Mesenchymal stem cell (in vitro differentiated cells and primary cell): ENCODE data around the gene NDUFB3.

Source experiments
- DNase-seq: peaks from one replicate; pipeline ENCODE4 v3.0.0-alpha.2; 2013
- H2AFZ ChIP-seq: one replicate; pipeline ENCODE4 v1.6.1; 2013; ENCODE audit warnings: low read depth, mild to moderate bottlenecking, control low read depth, inconsistent platforms, low read length, moderate library complexity
- H2AK5ac ChIP-seq: 2 replicates; pipeline ENCODE4 v1.6.1; 2013; ENCODE audit warnings: low read length, moderate library complexity, mild to moderate bottlenecking, inconsistent platforms; ENCODE audit not compliant: severe bottlenecking
- H2BK120ac ChIP-seq: one replicate; pipeline ENCODE4 v1.6.1; 2013; ENCODE audit warnings: low read depth, mild to moderate bottlenecking, inconsistent platforms, low read length, moderate library complexity
- H2BK12ac ChIP-seq, 2 experiments: one replicate each; pipeline ENCODE4 v1.6.1; 2013; ENCODE audit warnings: inconsistent platforms in 2 of 2, low read length in 2 of 2, mild to moderate bottlenecking in 2 of 2, moderate library complexity in 2 of 2, control low read depth in 1 of 2
- H2BK15ac ChIP-seq: one replicate; pipeline ENCODE4 v1.6.1; 2013; ENCODE audit warnings: mild to moderate bottlenecking, low read depth, inconsistent platforms; ENCODE audit not compliant: poor library complexity, severe bottlenecking
- H2BK5ac ChIP-seq: 2 replicates; pipeline ENCODE4 v1.6.1; 2013; ENCODE audit warnings: low read depth, mild to moderate bottlenecking, low read length, control low read depth, inconsistent platforms; ENCODE audit not compliant: poor library complexity, severe bottlenecking
- H3K14ac ChIP-seq, 2 experiments: one replicate each; pipeline ENCODE4 v1.6.1; 2013; ENCODE audit warnings: inconsistent platforms in 2 of 2, low read length in 2 of 2, control low read depth in 1 of 2, mild to moderate bottlenecking in 1 of 2, moderate library complexity in 1 of 2
- H3K18ac ChIP-seq, 2 experiments: one replicate each; pipeline ENCODE4 v1.6.1; 2013; ENCODE audit warnings: inconsistent platforms in 2 of 2, low read length in 2 of 2, control low read depth in 1 of 2, low read depth in 1 of 2, mild to moderate bottlenecking in 1 of 2
- H3K23ac ChIP-seq, 2 experiments: one replicate each; pipeline ENCODE4 v1.6.1; 2013; ENCODE audit warnings: inconsistent platforms in 2 of 2, low read length in 2 of 2, mild to moderate bottlenecking in 2 of 2, moderate library complexity in 2 of 2, control low read depth in 1 of 2
- H3K27ac ChIP-seq: 2 replicates; pipeline ENCODE4 v1.5.1; 2013; ENCODE audit warnings: mild to moderate bottlenecking, moderate library complexity, low read length, control low read depth, inconsistent platforms; ENCODE audit not compliant: poor library complexity, severe bottlenecking
- H3K27me3 ChIP-seq, 2 experiments: 2 replicates each; pipeline versions ENCODE4 v1.6.1 to v1.7.0; 2013; ENCODE audit warnings: low read length in 2 of 2, mild to moderate bottlenecking in 2 of 2, moderate library complexity in 2 of 2, control low read depth in 1 of 2, inconsistent platforms in 1 of 2; ENCODE audit not compliant: control insufficient read depth in 1 of 2, insufficient read depth in 1 of 2
- H3K36me3 ChIP-seq, 2 experiments: 2 replicates each; pipeline versions ENCODE4 v1.6.1 to v1.7.0; 2013; ENCODE audit warnings: low read length in 2 of 2, control low read depth in 1 of 2, inconsistent platforms in 1 of 2, low read depth in 1 of 2, mild to moderate bottlenecking in 1 of 2; ENCODE audit not compliant: insufficient read depth in 2 of 2, control insufficient read depth in 1 of 2
- H3K4ac ChIP-seq, 2 experiments: one replicate each; pipeline ENCODE4 v1.6.1; 2013; ENCODE audit warnings: inconsistent platforms in 2 of 2, low read length in 2 of 2, mild to moderate bottlenecking in 2 of 2, moderate library complexity in 2 of 2, control low read depth in 1 of 2, low read depth in 1 of 2
- H3K4me1 ChIP-seq: 2 replicates; pipeline ENCODE4 v1.6.1; 2013; ENCODE audit warnings: low read depth, low read length, control low read depth; ENCODE audit not compliant: control insufficient read depth, insufficient read depth
- H3K4me2 ChIP-seq: 2 replicates; pipeline ENCODE4 v1.6.1; 2013; ENCODE audit warnings: low read length, mild to moderate bottlenecking, inconsistent platforms; ENCODE audit not compliant: poor library complexity, severe bottlenecking
- H3K4me3 ChIP-seq, 2 experiments: 2 replicates each; pipeline versions ENCODE4 v1.5.1 to v1.7.0; 2013; ENCODE audit warnings: low read length in 2 of 2, mild to moderate bottlenecking in 2 of 2, control low read depth in 1 of 2, low read depth in 1 of 2; ENCODE audit not compliant: insufficient read depth in 1 of 2
- H3K79me1 ChIP-seq: replicated peaks from 2 replicates; pipeline ENCODE4 v1.6.1; 2013; ENCODE audit warnings: mild to moderate bottlenecking, control low read depth, low read length, inconsistent platforms; ENCODE audit not compliant: poor library complexity, severe bottlenecking
- H3K9ac ChIP-seq: 2 replicates; pipeline ENCODE4 v1.7.0; 2013; ENCODE audit warnings: mild to moderate bottlenecking, low read length, moderate library complexity
- H3K9me3 ChIP-seq: 2 replicates; pipeline ENCODE4 v1.7.0; 2013; ENCODE audit warnings: mild to moderate bottlenecking, low read length; ENCODE audit not compliant: control insufficient read depth
- H4K8ac ChIP-seq: one replicate; pipeline ENCODE4 v1.6.1; 2013; ENCODE audit warnings: inconsistent platforms, mild to moderate bottlenecking, low read length, moderate library complexity
- H4K91ac ChIP-seq: one replicate; pipeline ENCODE4 v1.6.1; 2013; ENCODE audit warnings: mild to moderate bottlenecking, low read length, inconsistent platforms
- whole genome bisulfite sequencing: methylation state at CpG from one replicate; pipeline ENCODE4 v1.1.7; 2013; ENCODE audit warnings: mixed read lengths; 5-methylcytosine and 5-hydroxymethylcytosine counted together

NDUFB3 gene

GRCh38 chr2:201110615-201111014 lies 38.8 kb downstream of the NDUFB3 start:
- no peak overlapping the region for H3K27ac ChIP-seq
- no peak overlapping the region for H2BK5ac ChIP-seq
- peaks cover 0 to 3% of the 10 kb centered on the region in 2 experiments for H3K36me3 ChIP-seq
- DNase-seq: no peak
- H3K4ac ChIP-seq: no peak overlapping the region
- no peak overlapping the region for H4K8ac ChIP-seq
- H3K23ac ChIP-seq: no peak overlapping the region
- no peak overlapping the region for H3K4me3 ChIP-seq
- no peak overlapping the region for H2BK120ac ChIP-seq
- no peak overlapping the region for H2AFZ ChIP-seq
- peaks cover 5% of the 10 kb centered on the region for H3K79me1 ChIP-seq
- H3K4me1 ChIP-seq: peaks cover 7% of the 10 kb centered on the region
- no peaks in the 10 kb centered on the region for H3K9me3 ChIP-seq
- no peak overlapping the region for H3K18ac ChIP-seq
- no peak overlapping the region for H4K91ac ChIP-seq
- no peak overlapping the region for H3K9ac ChIP-seq
- no peak overlapping the region for H2BK12ac ChIP-seq
- H3K4me2 ChIP-seq: no peak overlapping the region
- no peak overlapping the region for H3K14ac ChIP-seq
- no peak overlapping the region for H2BK15ac ChIP-seq
- H3K27me3 ChIP-seq: no peaks in the 10 kb centered on the region
- H2AK5ac ChIP-seq: no peak overlapping the region

GRCh38 chr2:201111096-201111495 lies 39.3 kb downstream of the NDUFB3 start:
- H3K9ac ChIP-seq: no peak overlapping the region
- H3K4me2 ChIP-seq: no peak overlapping the region
- H3K79me1 ChIP-seq: peaks cover 5% of the 10 kb centered on the region
- H2AFZ ChIP-seq: no peak overlapping the region
- H2AK5ac ChIP-seq: no peak overlapping the region
- H2BK15ac ChIP-seq: no peak overlapping the region
- H2BK5ac ChIP-seq: no peak overlapping the region
- no peak for DNase-seq
- no peaks in the 10 kb centered on the region for H3K9me3 ChIP-seq
- no peak overlapping the region for H2BK12ac ChIP-seq
- 96% methylated on average over 3 of the region's 3 CpGs for WGBS
- H2BK120ac ChIP-seq: no peak overlapping the region
- peaks cover 9% of the 10 kb centered on the region for H3K4me1 ChIP-seq
- H3K14ac ChIP-seq: no peak overlapping the region
- no peak overlapping the region for H3K18ac ChIP-seq
- no peak overlapping the region for H3K27ac ChIP-seq
- no peak overlapping the region for H3K23ac ChIP-seq
- H4K91ac ChIP-seq: no peak overlapping the region
- H3K4ac ChIP-seq: no peak overlapping the region
- no peak overlapping the region for H4K8ac ChIP-seq
- no peaks in the 10 kb centered on the region for H3K36me3 ChIP-seq
- no peaks in the 10 kb centered on the region for H3K27me3 ChIP-seq
- no peak overlapping the region for H3K4me3 ChIP-seq

DNA sequence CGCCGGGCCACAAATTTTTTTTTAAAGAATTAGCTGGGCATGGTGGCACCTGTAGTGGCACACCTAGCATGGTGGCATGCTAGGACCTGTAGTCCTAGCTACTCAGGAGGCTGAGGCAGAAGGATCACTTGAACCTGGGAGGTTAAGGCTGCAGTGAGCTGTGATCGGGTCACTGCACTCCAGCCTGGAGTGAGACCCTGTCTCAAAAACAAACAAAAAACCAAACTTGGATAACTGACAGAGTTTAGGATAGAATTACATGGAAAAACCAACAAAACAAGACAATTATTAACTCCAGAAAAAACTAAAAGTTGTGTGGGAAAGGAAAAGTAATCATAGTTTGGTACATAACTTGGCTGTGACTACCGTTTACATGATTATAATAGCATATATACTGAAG lies 42.5 kb downstream of the NDUFB3 start:
- no peak overlapping the region for H2BK12ac ChIP-seq
- H3K9me3 ChIP-seq: no peaks in the 10 kb centered on the region
- peak overlapping the region in 1 of 2 experiments; percentile 97 for H3K4me3 ChIP-seq
- no peak overlapping the region for H4K91ac ChIP-seq
- no peak overlapping the region for H2BK15ac ChIP-seq
- no peak overlapping the region for H3K4me2 ChIP-seq
- DNase-seq: no peak
- no peaks in the 10 kb centered on the region for H3K27me3 ChIP-seq
- H3K9ac ChIP-seq: peak overlapping the region; percentile 100
- no peak overlapping the region for H2BK120ac ChIP-seq
- no peak overlapping the region for H2BK5ac ChIP-seq
- H3K23ac ChIP-seq: no peak overlapping the region
- no peaks in the 10 kb centered on the region for H3K36me3 ChIP-seq
- H3K4me1 ChIP-seq: peaks cover 12% of the 10 kb centered on the region
- H2AFZ ChIP-seq: no peak overlapping the region
- H3K79me1 ChIP-seq: peaks cover 5% of the 10 kb centered on the region
- H3K27ac ChIP-seq: no peak overlapping the region
- 97% methylated on average over 3 of the region's 4 CpGs for WGBS
- H3K18ac ChIP-seq: no peak overlapping the region
- H4K8ac ChIP-seq: no peak overlapping the region
- no peak overlapping the region for H3K14ac ChIP-seq
- H3K4ac ChIP-seq: no peak overlapping the region
- no peak overlapping the region for H2AK5ac ChIP-seq

- H3K9me3 ChIP-seq: no peaks in the 10 kb centered on the region
- no peak overlapping the region for H2BK15ac ChIP-seq
- H3K4me1 ChIP-seq: peaks cover 12% of the 10 kb centered on the region
- no peak overlapping the region for H3K4ac ChIP-seq
- no peaks in the 10 kb centered on the region for H3K36me3 ChIP-seq
- no peak overlapping the region for H4K8ac ChIP-seq
- peak overlapping the region in 1 of 2 experiments; percentile 97 for H3K4me3 ChIP-seq
- no peak overlapping the region for H3K18ac ChIP-seq
- peak overlapping the region; percentile 1 for H2AK5ac ChIP-seq
- H3K4me2 ChIP-seq: peak overlapping the region; percentile 5
- no peaks in the 10 kb centered on the region for H3K27me3 ChIP-seq
- H3K9ac ChIP-seq: peak overlapping the region; percentile 100
- no peak overlapping the region for H2BK5ac ChIP-seq
- H3K14ac ChIP-seq: no peak overlapping the region
- peak overlapping the region; percentile 13 for H3K27ac ChIP-seq
- DNase-seq: no peak
- H3K23ac ChIP-seq: no peak overlapping the region
- no peak overlapping the region for H2BK120ac ChIP-seq
- H2AFZ ChIP-seq: no peak overlapping the region
- no peak overlapping the region for H2BK12ac ChIP-seq
- H4K91ac ChIP-seq: no peak overlapping the region
- H3K79me1 ChIP-seq: peaks cover 5% of the 10 kb centered on the region
These were observed 43.0 kb downstream of the NDUFB3 start for GRCh38 chr2:201114846-201115245.
